ENCODE results near the gene TFDP2.

DNA sequence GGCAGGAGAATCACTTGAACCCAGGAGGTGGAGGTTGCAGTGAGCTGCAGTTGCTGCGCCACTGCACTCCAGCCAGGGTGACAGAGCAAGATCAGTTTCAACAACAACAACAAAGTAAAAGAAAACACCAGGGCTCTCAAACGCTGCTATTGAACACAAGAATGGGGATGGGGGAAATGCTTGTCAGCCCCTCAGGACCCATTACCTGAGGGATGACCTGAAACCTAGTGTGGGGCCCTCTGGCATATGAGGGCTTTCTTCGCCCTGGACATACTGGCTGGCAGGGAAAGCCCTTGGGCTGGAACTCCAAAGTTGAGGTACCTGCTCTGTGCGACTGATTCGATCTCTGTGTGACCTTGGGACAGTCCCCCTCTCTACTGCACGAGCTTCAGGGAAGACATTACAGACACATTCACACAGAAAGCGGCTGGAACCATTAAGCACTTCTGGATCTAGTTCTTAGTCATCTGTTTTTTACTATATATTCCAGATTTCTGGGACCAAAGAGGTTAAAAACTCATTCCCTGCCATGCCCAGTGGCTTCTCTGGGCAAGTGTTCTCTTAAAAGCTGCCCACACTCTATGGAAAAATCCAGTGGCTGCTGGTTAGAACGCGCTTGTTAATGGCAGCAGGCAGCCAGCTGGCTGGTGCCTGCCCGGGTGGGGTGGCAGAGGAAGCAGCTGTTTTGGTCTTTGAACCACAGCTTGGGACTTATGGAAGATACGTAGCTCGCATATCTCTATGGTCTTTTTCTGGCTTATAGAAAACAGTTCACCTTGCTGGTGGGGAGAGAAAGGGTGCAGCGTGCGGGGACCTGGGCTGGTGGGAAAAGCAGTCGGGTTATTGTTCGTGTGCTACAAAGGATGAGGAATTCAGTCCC is 215.7 kb downstream of the TFDP2 start:
- no peak for TF ChIP-seq CTCF (IDR thresholded peaks at IDR 0.05; ENCODE audit: insufficient read depth, low read length)
- TF ChIP-seq, protein P1, sequence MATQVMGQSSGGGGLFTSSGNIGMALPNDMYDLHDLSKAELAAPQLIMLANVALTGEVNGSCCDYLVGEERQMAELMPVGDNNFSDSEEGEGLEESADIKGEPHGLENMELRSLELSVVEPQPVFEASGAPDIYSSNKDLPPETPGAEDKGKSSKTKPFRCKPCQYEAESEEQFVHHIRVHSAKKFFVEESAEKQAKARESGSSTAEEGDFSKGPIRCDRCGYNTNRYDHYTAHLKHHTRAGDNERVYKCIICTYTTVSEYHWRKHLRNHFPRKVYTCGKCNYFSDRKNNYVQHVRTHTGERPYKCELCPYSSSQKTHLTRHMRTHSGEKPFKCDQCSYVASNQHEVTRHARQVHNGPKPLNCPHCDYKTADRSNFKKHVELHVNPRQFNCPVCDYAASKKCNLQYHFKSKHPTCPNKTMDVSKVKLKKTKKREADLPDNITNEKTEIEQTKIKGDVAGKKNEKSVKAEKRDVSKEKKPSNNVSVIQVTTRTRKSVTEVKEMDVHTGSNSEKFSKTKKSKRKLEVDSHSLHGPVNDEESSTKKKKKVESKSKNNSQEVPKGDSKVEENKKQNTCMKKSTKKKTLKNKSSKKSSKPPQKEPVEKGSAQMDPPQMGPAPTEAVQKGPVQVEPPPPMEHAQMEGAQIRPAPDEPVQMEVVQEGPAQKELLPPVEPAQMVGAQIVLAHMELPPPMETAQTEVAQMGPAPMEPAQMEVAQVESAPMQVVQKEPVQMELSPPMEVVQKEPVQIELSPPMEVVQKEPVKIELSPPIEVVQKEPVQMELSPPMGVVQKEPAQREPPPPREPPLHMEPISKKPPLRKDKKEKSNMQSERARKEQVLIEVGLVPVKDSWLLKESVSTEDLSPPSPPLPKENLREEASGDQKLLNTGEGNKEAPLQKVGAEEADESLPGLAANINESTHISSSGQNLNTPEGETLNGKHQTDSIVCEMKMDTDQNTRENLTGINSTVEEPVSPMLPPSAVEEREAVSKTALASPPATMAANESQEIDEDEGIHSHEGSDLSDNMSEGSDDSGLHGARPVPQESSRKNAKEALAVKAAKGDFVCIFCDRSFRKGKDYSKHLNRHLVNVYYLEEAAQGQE (IDR thresholded peaks at IDR 0.05; ENCODE audit: insufficient replicate concordance, low read depth) = no peak
- TF ChIP-seq SPI1 (IDR thresholded peaks at IDR 0.05; ENCODE audit: borderline replicate concordance, low read depth) = no peak
